ENCODE measurements around the gene RNGTT.

The RNGTT gene

DNA sequence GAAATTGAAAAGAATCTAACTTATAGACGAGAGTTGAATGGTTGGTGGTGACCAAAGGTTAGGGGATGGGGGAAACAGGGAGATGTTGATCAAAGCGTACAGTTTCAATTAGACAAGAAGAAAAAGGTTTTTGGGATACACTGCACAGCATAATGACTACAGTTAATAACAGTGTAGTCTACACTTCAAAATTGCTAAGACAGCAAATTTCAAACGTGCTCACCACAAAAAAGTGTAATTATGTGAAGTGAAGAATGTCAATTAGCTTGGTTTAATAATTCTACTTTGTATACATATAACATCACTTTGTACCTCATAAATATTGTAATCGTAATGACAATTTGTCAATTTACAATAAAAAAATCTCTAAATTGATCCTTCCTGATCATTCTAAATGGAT lies 267.5 kb downstream of the RNGTT start:
- TF ChIP-seq TAF1 (IDR thresholded peaks at IDR 0.05; ENCODE audit: borderline replicate concordance, insufficient read depth, low read length) (no peak), SIN3A (IDR thresholded peaks at IDR 0.05; ENCODE audit: borderline replicate concordance, insufficient read depth, low read length) (no peak), POLR2AphosphoS5 (IDR thresholded peaks at IDR 0.05; ENCODE audit: low read depth, low read length) (no peak), FOXP2 (optimal IDR thresholded peaks at IDR 0.05; ENCODE audit: borderline replicate concordance, extremely low read depth, extremely low read length, insufficient read depth) (no peak)
- TF ChIP-seq, protein P1, sequence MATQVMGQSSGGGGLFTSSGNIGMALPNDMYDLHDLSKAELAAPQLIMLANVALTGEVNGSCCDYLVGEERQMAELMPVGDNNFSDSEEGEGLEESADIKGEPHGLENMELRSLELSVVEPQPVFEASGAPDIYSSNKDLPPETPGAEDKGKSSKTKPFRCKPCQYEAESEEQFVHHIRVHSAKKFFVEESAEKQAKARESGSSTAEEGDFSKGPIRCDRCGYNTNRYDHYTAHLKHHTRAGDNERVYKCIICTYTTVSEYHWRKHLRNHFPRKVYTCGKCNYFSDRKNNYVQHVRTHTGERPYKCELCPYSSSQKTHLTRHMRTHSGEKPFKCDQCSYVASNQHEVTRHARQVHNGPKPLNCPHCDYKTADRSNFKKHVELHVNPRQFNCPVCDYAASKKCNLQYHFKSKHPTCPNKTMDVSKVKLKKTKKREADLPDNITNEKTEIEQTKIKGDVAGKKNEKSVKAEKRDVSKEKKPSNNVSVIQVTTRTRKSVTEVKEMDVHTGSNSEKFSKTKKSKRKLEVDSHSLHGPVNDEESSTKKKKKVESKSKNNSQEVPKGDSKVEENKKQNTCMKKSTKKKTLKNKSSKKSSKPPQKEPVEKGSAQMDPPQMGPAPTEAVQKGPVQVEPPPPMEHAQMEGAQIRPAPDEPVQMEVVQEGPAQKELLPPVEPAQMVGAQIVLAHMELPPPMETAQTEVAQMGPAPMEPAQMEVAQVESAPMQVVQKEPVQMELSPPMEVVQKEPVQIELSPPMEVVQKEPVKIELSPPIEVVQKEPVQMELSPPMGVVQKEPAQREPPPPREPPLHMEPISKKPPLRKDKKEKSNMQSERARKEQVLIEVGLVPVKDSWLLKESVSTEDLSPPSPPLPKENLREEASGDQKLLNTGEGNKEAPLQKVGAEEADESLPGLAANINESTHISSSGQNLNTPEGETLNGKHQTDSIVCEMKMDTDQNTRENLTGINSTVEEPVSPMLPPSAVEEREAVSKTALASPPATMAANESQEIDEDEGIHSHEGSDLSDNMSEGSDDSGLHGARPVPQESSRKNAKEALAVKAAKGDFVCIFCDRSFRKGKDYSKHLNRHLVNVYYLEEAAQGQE (IDR thresholded peaks at IDR 0.05; ENCODE audit: insufficient read depth in 1 of 2, low read depth in 2 of 2, low read length in 2 of 2): no peak

DNA sequence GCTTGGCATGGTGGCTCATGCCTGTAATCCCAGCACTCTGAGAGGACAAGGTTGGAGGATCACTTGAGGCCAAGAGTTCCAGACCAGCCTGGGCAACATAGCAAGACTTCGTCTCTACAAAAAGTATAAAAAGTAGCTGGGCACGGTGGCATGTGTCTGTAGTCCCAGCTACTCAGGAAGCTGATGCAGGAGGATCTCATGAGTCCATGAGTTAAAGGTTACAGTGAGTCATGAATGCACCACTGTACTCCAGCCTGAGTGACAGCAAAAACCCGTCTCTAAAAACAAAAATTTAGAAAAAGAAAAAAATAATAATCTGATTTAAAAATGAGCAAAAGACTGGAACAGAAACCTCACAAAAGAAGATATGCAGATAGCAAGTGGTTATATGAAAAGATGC lies 279.7 kb downstream of the RNGTT start:
- TF ChIP-seq POLR2AphosphoS5 (IDR thresholded peaks at IDR 0.05; ENCODE audit: low read depth, low read length) (no peak), SIN3A (IDR thresholded peaks at IDR 0.05; ENCODE audit: borderline replicate concordance, insufficient read depth, low read length) (no peak), TAF1 (IDR thresholded peaks at IDR 0.05; ENCODE audit: borderline replicate concordance, insufficient read depth, low read length) (no peak), FOXP2 (optimal IDR thresholded peaks at IDR 0.05; ENCODE audit: borderline replicate concordance, extremely low read depth, extremely low read length, insufficient read depth) (no peak)
- TF ChIP-seq, protein P1 (IDR thresholded peaks at IDR 0.05; ENCODE audit: insufficient read depth in 1 of 2, low read depth in 2 of 2, low read length in 2 of 2): no peak

DNA sequence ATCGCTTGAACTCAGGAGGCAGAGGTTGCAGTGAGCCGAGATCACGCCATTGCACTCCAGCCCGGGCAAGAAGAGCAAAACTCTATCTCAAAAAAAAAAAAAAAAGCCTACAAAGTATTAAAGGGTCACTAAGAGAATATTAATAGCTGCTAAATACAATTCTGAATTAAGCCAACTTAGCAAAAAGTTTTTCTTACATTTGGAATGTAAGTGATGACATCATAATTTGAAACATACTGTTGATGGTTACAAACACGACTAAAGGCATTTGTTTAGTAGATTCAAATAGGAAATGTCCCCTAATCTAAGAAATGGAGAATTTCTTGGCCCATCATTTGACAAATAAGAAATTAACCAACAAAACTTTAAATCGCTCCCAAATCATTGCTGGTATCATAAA lies 282.8 kb downstream of the RNGTT start:
- no peak for TF ChIP-seq POLR2AphosphoS5 (IDR thresholded peaks at IDR 0.05; ENCODE audit: low read depth, low read length)
- no peak for TF ChIP-seq SIN3A (IDR thresholded peaks at IDR 0.05; ENCODE audit: borderline replicate concordance, insufficient read depth, low read length)
- no peak for TF ChIP-seq TAF1 (IDR thresholded peaks at IDR 0.05; ENCODE audit: borderline replicate concordance, insufficient read depth, low read length)
- TF ChIP-seq, protein P1 (IDR thresholded peaks at IDR 0.05; ENCODE audit: insufficient read depth in 1 of 2, low read depth in 2 of 2, low read length in 2 of 2): no peak
- TF ChIP-seq FOXP2 (optimal IDR thresholded peaks at IDR 0.05; ENCODE audit: borderline replicate concordance, extremely low read depth, extremely low read length, insufficient read depth): no peak

DNA sequence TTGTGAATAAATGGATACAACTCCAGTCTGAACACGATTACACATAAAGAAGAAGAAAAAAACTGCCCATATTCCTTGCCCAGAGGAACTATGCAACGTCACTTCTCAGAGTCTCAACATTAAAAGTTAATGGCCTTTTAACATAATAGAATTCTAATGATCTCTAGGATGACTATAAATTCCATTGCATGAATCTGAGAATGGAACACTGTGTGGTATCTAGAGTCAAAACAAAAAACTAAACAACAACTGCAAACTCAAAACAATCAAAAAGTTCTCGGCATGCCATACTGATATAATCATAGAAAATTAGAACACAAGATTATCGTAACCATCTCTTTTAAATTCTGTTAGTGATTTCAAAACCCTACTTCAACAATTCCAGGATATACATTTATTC lies 283.6 kb downstream of the RNGTT start:
- no peak for TF ChIP-seq SIN3A (IDR thresholded peaks at IDR 0.05; ENCODE audit: borderline replicate concordance, insufficient read depth, low read length)

DNA sequence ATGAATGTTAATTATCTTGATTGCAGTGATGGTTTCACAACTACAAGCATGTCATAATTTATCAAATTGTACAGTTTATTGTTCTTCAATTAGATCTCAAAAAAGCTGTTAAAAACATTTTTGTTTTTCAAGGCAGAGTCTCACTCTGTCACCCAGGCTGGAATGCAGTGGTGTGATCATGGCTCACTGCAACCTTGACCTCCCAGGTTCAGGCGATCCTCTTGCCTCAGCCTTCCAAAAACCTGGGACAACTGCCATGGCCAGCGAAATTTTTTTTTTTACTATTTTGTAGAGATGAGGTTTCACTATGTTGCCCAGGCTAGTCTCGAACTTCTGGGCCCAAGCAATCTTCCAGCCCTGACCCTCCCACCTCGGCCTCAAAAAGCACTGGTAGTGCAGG lies 286.1 kb downstream of the RNGTT start:
- TF ChIP-seq FOXP2 (optimal IDR thresholded peaks at IDR 0.05; ENCODE audit: borderline replicate concordance, extremely low read depth, extremely low read length, insufficient read depth): no peak
- TF ChIP-seq TAF1 (IDR thresholded peaks at IDR 0.05; ENCODE audit: borderline replicate concordance, insufficient read depth, low read length): no peak
- TF ChIP-seq, protein P1 (IDR thresholded peaks at IDR 0.05; ENCODE audit: insufficient read depth in 1 of 2, low read depth in 2 of 2, low read length in 2 of 2): no peak
- TF ChIP-seq POLR2AphosphoS5 (IDR thresholded peaks at IDR 0.05; ENCODE audit: low read depth, low read length): no peak
- TF ChIP-seq SIN3A (IDR thresholded peaks at IDR 0.05; ENCODE audit: borderline replicate concordance, insufficient read depth, low read length): no peak
